ENCODE measurements around the gene PSENEN. TPM values are rescaled to one million over a fixed set of nuclear protein-coding genes. Genes with fewer than 3 reads are reported as not detected.

PSENEN gene
- total and polyA plus RNA-seq, 9 of the 15 experiments (the other 6 are each of a cell fraction or from before 2014, with no cell fraction given) = 34.5 to 299 (median 61.1) TPM

GRCh38 chr19:35782589-35782988 is 37.1 kb downstream of the PSENEN start (continued):
- TF ChIP-seq, protein P1, sequence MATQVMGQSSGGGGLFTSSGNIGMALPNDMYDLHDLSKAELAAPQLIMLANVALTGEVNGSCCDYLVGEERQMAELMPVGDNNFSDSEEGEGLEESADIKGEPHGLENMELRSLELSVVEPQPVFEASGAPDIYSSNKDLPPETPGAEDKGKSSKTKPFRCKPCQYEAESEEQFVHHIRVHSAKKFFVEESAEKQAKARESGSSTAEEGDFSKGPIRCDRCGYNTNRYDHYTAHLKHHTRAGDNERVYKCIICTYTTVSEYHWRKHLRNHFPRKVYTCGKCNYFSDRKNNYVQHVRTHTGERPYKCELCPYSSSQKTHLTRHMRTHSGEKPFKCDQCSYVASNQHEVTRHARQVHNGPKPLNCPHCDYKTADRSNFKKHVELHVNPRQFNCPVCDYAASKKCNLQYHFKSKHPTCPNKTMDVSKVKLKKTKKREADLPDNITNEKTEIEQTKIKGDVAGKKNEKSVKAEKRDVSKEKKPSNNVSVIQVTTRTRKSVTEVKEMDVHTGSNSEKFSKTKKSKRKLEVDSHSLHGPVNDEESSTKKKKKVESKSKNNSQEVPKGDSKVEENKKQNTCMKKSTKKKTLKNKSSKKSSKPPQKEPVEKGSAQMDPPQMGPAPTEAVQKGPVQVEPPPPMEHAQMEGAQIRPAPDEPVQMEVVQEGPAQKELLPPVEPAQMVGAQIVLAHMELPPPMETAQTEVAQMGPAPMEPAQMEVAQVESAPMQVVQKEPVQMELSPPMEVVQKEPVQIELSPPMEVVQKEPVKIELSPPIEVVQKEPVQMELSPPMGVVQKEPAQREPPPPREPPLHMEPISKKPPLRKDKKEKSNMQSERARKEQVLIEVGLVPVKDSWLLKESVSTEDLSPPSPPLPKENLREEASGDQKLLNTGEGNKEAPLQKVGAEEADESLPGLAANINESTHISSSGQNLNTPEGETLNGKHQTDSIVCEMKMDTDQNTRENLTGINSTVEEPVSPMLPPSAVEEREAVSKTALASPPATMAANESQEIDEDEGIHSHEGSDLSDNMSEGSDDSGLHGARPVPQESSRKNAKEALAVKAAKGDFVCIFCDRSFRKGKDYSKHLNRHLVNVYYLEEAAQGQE (IDR thresholded peaks at IDR 0.05; ENCODE audit: borderline replicate concordance) = no peak
- TF ChIP-seq, protein P1 (CRISPR knock-in tag; IDR thresholded peaks at IDR 0.05; ENCODE audit: low read depth) = no peak
- TF ChIP-seq SP1 (CRISPR knock-in tag; IDR thresholded peaks at IDR 0.05) = no peak
- TF ChIP-seq TFAM (CRISPR knock-in tag; conservative IDR thresholded peaks at IDR 0.05) = no peak
- no peak for TF ChIP-seq ZNF316 (IDR thresholded peaks at IDR 0.05)
- TF ChIP-seq, protein P2, sequence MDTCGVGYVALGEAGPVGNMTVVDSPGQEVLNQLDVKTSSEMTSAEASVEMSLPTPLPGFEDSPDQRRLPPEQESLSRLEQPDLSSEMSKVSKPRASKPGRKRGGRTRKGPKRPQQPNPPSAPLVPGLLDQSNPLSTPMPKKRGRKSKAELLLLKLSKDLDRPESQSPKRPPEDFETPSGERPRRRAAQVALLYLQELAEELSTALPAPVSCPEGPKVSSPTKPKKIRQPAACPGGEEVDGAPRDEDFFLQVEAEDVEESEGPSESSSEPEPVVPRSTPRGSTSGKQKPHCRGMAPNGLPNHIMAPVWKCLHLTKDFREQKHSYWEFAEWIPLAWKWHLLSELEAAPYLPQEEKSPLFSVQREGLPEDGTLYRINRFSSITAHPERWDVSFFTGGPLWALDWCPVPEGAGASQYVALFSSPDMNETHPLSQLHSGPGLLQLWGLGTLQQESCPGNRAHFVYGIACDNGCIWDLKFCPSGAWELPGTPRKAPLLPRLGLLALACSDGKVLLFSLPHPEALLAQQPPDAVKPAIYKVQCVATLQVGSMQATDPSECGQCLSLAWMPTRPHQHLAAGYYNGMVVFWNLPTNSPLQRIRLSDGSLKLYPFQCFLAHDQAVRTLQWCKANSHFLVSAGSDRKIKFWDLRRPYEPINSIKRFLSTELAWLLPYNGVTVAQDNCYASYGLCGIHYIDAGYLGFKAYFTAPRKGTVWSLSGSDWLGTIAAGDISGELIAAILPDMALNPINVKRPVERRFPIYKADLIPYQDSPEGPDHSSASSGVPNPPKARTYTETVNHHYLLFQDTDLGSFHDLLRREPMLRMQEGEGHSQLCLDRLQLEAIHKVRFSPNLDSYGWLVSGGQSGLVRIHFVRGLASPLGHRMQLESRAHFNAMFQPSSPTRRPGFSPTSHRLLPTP (IDR thresholded peaks at IDR 0.05; ENCODE audit: borderline replicate concordance, extremely low read depth, insufficient read length) = no peak
- no peak for TF ChIP-seq POLR2B (IDR thresholded peaks at IDR 0.05; ENCODE audit: low read depth, partially characterized antibody)
- TF ChIP-seq ZNF79 (CRISPR knock-in tag; IDR thresholded peaks at IDR 0.05; ENCODE audit: low read depth) = no peak
- no peak for TF ChIP-seq ZBTB8A (IDR thresholded peaks at IDR 0.05; ENCODE audit: partially characterized antibody)
- no peak for TF ChIP-seq ARID2 (IDR thresholded peaks at IDR 0.05)
